Medulla oblongata (tissue), 1 donor: Measurements from ENCODE around the gene ZC3H6.
"Not testable (repeated sequence)": the region's sequence is repeated elsewhere in the genome, so short reads cannot be mapped to it uniquely, and the experiment has no call there.

Experiments
- DNase-seq: peaks from one replicate; pipeline ENCODE4 v3.0.0-alpha.2; 2015; ENCODE audit errors: extremely low spot score

ZC3H6 gene

DNA sequence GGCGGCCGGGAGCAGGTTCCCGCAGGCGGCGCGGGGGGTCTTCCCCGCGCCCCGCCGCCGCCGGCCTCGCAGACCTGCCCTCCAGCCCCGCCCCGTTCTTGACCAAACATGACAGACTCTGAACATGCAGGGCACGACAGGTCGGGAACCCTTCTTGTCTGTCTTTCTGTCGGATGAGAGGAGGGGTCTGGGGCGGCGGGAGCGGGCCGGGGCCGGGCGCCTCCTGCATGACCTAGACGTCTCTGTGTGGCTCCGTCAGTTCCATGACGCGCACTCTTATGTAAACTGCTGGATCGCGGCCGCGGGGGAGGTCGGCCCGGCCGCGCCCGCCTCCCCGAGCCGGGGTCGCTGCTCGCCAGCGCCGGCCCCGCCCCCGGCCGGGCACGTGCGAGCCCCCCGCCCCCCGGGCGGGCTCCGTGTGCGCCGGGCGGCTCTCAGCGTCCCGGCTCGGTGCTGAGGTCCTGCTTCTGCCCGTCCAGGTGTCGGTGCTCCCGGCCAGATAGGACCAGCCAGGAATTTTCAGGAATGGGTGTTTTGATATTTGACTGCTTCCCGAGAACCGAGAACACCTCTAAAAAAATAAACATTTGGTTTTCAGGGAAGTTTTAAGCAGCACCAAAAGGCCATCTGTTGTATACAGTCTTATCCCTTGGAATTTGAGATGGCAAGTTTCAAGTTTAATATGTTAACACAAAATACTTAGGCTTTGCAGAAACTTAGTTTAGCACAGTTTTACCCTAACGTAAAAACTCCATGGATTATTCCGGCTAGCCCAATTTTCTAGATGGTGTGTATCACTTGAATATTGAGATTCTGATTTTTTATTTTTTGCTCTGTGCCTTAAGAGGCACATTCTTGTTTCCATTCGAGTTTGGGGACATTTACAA, 733 bp downstream of the ZC3H6 start:
- peak; percentile 90 for DNase-seq

DNA sequence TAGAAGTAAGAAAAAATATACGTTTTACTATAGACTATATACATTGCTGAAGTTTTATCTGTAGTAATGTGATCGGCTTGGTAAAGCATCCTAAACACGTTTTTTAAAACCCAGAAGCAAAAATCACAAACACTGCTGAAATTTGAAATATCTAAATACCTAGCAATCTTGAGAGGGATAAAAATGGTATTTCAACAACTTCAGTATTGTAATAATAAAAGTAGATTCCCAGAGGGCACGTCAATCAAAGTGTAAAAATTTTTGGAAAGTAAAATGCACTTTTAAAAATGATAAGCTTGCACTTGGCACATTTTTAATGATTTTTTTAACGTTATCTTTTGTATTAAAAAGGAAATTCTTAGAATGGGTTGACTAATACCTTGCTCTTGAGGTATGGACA, 1.6 kb downstream of the ZC3H6 start:
- no peak for DNase-seq

DNA sequence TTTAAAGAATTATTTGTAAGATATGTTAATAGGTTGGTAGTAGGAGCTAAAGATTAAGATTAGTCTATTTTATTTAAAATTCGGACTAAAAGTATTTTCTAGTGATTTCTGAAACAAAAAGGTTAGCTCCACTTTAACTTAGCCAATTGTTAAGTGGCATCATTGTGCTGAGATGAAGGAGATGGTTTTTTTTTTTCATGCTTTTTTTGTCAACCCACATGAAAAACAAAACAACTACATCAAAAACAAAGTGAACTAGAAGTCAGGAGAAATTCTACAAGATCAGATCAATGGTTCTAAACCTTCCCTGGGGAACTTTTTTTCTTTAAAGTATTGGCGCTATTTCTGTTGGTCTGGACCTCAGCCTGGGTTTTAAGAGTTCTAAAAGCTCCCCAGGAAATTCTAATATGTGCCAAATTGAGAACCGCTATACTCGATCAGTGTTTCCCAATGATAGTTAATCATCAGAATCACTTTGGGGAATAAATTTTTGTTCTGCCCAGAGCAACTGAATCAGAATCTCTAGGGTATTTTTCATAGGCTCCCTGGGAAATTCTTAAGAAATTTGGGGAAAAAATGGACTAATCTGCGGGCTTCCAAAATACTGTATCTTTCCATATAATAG, 2.3 kb downstream of the ZC3H6 start:
- peak; percentile 13 for DNase-seq

DNA sequence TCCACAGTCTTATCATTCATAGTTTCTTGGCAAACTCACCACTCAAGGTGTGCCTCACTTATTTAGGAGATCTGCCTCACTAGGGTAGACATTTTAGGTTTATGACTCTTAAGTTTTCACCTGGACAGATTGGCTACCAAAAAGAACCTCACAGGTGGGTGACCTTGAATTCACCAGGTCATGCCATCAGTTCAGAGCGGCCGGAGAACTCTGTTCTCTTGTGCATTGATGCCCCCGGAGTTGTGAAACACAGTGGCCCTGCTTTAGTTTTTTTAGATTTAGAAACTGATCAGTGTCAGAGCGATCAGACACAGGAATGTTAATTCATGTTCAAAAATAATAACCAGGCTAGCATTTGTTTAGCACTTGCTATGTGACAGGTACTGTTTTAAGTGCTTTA, 6.7 kb downstream of the ZC3H6 start:
- not testable (repeated sequence) for DNase-seq

DNA sequence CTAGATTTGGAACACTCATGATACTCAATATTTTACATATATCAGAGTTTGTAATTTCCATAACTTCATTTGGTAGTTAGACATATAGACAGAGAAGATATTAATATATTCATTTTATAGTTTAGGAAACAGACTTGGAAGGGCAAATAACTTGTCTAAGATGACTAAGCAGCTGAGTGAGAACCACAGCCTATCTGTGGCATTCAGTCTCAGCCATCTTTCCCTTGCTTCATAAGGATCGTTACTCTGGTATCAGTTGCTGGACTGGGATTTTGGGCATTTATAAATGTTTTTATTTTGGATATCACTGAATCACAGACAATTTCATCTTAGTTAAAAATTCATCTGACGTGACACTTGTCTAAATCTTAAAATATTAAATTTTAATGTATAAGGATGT, 8.1 kb downstream of the ZC3H6 start:
- not testable (repeated sequence) for DNase-seq

DNA sequence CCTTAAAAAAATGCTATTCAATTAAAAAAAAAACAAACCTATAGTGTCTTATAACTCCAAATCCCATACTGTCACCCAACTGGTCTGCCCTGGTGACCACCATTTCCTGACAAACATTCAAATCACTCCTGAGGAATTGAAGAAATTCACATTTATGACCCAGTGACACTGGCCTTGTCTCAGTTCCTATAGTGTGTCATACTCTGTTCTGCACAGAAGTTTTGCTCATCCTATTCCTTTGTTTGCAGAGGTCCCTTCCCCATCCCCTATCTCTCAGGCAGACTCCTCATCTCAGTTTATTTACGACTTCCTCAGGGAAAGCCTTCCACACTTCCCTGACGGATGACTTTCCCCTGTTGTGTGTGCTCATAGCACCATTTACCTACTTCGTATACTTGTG, 14.7 kb downstream of the ZC3H6 start:
- no peak for DNase-seq

DNA sequence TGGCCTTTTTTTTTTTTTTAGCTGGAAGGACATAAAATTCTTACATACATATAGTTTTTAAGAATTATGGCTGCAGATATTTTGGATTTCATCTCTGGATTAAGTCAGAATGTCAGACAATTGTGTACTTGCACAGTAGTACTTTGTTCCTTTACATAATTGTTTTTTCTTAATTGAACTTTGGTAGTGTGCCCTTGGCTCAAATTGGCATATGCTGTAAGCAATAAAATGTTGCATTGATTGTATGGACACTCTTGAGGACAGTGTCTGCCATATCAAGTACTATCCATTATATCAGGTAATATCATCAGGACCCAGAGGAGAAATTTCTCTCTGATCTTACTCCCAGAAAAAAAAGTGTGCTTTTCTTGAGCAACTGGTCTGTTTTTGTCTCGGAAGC, 15.3 kb downstream of the ZC3H6 start:
- DNase-seq = no peak

DNA sequence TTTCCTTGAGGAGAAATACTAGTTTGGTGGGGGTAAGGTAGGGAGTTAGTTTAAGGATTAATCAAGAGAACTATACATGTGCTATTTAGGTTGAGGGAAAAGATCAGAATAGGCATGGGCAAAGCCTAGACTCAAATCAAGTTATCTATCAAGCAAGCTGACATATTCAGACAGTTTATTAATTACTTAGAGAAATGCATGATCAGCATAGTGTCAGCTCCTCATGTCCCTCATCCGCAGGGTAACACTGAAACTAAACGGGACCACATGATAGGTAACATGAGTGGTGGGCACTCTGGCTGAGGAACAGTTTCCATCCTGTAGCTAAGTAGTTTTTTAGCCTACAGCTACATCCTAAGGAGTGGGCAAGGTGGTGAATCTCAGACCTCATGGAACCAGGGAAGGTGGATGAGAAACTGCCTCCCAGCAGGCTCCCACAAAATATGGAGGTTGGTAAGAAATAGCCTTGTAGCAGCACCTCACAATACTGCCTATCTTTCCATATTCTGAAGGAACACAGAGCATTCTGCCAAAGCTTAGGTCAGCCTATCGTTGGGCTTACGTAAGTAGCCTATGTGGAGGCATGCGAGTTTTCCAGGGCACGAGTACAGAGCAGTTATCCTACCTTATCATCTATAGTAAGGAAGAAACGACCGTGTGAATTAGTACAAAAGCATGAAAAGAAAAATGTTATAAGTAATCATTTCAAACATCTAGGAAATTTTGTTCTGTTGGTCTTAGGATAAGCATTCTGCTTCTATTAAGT, 18.4 kb downstream of the ZC3H6 start:
- no peak for DNase-seq

DNA sequence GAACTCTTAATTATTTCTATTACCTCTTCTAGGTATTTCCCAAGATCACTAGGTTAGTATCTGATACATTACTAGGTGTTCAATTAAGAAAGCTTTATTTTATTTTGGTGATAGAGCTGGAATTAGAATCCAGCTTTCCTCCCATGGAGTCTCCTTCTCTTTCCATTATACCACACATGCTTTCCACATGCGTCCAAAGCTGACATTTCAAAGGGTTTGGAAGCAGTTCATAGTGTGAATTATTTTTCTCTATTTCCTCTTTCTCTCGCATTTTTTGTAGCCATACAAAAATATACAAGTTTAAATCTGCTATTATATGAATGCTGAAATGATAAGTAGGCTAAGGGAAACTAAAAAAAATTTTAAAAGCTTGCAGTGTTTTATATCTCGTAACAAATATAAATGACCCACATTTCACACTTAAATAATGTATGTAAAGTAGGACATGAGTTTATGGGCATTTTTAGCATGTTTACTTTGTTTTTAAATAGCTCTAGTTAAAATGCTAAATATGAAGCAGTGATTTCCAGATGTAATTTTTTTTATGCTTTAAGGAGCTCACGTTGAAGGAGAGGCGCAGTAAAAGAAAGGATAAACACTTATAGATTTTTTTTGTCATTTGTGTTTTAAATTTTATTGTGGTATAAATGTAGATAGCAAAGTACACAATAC, 20.1 kb downstream of the ZC3H6 start:
- no peak for DNase-seq

DNA sequence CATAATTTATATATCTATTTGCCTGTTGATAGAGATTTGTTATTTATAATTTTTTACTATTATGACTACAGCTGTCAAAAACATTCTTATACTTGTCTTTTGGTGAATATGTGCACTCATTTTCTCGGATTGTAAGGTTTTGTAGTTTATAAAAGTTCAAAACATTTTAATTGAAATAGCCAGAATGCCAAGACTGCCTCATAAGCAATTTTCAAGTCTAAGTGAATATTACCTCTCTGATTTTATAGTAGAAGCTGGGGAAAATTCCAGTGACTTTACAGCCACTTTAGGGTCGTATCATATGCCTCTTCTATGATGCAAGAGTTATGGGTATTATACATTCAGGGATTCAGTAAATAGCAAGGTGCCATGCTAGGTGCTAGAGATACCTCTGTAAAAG, 21.0 kb downstream of the ZC3H6 start:
- no peak for DNase-seq

DNA sequence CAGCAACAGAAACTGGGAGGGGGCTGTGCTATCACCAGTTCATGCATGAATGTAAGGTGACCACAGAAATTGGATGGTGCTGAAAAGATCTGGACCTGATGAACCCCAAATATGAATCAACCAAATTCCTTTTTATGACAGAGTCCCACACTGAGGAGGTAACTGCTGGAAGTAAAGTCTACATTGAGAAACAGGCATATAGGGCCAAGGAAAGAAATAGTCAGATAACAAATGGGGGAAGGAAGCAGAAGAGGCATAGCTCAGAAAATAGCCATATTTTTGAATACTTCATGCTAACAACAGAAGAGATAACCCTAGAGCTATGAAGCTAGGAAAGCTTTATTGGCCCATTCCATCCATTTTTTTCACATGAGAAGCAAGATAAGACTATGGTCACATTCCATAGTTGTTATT, 25.8 kb downstream of the ZC3H6 start:
- no peak for DNase-seq

DNA sequence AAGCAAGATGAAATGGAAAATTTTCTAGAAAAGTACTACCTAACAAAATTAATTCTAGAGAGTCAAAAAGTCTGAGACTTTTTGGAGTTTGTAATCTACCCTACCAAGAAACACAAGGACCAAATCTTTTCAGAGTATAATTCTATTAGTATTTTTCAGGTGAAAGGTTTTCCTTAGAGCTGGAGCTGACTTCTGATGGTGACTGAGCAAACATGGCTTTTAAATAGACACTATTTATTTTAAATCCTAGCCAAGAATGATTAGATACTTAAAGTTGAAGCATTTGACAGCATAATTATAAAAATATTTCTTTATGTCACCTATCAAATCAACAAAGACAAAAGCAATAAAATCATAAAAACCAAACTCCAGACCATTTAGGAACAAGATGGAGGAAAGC, 26.6 kb downstream of the ZC3H6 start:
- DNase-seq = no peak

DNA sequence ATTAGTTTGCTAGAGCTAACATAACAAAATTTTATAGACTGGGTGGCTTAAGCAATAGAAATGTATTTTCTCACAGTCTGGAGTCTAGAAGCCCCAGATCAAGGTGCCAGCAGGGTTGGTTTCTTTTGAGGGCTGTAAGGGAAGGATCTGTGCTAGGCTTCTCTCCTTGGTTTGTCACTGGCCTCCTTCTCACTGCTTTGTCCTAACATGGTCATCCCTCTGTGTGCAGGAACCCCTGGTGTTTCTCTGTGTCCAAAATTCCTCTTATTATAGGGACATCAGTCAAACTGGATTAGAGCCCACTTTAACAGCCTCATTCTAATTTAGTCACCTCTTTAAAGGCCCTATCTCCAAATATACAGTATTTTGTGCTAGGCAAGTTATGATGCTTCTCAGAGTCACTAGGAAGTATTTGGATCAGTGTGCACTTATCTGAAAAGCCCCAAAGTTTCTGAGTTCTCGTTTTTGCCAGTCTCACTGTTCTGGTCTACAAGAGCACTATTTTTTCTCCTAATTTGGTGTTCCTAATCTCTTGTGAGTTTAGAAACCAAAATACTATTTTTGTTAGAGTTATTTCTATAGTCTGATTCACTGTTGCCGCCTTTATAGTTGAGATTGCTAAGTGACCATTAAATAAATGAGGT, 29.0 kb downstream of the ZC3H6 start:
- DNase-seq = no peak

DNA sequence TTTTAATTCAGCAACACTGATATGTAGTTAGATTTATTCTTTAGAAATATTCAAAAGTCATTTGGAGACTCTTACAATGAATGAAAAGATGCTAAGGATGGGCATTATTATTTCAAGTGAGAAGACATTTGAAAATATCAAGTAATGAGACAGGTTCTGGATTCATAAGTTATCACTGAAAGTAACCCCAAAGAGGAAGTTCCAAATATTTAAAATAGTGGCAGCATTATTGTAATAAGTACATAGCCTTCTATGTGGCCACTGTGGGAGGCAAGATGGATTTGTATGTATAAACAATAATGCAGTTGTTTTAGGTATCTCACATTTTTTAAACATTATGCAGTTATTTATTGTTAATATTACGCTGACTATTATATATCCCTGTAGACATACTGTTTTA, 29.7 kb downstream of the ZC3H6 start:
- DNase-seq = no peak

DNA sequence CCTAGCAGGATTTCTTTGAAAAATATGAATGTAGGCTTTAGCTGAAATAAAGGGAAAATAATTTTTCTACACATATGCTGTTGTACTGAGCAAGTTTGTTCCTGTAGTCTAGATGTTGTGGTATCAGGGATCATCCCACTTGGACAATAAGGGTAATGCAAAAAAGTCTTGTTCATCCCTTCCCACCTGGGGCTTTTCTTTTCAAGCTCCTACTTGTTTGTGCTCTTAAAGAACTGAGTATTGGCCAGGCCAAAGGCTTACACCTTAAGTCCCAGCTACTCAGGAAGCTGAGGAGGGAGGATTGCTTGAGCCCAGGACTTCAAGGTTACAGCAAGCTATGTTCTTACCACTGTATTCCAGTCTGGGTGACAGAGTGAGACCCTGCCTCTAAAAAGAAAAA, 35.5 kb downstream of the ZC3H6 start:
- DNase-seq = no peak

DNA sequence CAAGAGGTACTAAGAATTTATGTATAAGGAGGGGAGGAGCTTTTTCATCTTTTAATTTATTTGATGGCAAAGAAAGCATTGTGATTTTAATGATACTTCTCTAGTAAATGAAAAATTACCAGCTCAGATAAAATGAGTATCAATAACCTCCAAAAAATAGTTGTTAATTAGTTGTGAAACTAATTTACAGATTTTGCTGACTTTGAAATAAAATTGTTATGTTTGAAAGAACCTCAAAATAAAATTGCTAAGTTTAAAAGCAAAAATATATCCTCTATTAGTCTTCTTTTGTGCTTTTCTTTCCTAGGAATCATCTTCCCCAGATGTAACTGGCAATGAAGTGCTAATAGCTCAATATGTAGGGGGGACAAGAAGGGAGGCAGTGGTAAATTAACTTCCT, 36.5 kb downstream of the ZC3H6 start:
- DNase-seq = no peak

DNA sequence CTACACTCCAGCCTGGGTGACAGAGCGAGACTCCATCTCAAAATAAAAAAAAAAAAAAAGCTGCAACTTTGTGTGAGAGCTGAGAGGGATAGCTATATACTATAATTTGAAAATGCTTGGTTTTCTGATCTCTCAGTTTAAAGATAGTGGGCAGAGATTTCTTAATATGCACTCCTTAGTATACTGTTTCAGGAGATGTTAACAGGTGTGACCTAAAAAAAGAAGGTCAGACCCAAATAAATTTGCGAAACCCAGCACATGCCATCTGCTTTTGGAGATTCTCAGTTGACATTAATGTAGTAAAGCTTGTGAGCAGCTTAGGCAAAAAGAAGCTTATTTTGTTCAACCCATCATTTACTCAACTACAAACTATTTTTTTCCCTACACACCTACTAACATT, 37.4 kb downstream of the ZC3H6 start:
- DNase-seq = no peak

DNA sequence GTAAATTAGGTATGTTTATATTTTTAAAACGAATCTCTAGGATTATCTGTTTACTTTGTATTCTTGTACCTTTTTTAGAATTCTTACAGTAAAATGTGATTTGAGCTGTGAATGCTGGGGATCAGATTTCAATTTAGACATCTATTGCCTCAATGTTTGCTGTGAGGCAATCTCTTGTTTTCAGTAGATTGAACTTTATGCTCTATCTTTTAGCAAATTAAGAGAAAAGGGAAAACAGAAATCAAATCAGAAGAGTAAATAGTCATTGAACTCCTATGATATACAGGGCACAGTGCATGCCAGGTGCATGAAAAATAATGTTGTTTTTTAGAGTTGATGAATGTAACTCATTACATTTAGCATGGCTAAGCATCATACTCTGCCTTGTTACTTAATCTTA, 39.5 kb downstream of the ZC3H6 start:
- no peak for DNase-seq

DNA sequence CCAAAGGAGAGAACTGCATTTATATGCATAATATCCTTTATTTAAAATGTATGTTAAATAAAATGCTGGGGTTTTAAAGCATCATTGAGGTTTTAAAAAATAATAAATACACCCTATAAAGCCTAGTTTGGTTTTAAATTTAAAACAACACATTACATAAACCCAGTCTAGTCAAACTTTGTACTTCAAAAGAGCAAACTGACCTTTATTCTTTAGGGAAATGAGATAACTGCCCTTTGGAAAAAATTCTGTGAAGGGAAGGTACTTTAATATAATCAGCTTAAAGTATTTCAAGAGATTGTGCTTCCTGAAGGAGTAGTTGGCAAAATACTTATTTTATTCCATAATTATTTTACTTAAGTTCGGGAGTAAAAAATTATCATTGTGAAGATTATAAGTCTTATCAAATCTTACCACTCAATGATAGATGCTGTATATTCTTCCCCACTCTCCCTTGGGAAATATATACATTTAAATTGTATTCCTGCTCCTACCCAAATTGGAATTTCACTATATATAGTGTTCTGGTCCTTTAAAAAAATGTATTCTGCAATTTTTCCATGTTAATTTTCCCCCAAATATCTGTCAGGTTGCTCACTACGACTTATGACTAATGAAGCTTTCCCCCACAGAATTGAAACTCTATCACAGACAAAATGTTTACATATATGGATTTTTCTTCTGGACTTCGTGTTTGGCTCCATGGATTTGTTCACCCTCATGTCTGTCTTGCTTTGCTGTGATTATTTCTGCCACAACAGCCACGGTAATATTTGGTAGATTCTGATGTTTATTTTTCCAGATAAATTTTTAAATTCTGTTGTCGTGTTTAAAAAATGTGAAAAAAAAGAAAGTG, 42.1 kb downstream of the ZC3H6 start:
- DNase-seq = no peak

DNA sequence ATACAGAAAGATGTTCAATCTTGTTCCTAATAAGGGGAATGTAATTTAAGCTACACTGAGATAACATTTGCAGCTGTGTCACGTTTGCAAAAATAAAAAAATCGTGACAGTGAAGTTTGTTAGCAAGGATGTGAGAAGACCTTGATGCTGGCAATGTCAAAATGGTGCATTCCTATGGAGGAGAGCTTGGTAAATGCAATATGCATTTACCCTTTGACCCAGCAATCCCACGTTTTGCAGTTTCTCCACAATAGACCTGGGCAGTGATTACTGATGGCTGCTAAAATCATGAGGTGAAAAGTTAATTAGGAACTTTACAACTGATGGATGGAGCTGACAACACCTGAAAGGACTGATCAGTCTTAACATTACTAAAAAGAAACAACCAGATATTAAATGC, 43.1 kb downstream of the ZC3H6 start:
- DNase-seq = no peak
